NCI-H1417 treated with DMSO at 0.1 percent for 48 hours (cell line): ENCODE data around the gene KRAS.
A peak's percentile ranks its signal among the peaks of the same experiment; 100 is the strongest.
"Not testable (repeated sequence)": the region's sequence is repeated elsewhere in the genome, so short reads cannot be mapped to it uniquely, and the experiment has no call there.

Experiments used
- DNase-seq: peaks from one replicate; lab custom pipeline; 2025; lab: John Stamatoyannopoulos, UW

Gene KRAS

GRCh38 chr12:25250744-25251730 lies at the start of gene KRAS:
TSS of gene KRAS (minus strand) at chr12:25250929.
- peak; percentile 83 for DNase-seq

DNA sequence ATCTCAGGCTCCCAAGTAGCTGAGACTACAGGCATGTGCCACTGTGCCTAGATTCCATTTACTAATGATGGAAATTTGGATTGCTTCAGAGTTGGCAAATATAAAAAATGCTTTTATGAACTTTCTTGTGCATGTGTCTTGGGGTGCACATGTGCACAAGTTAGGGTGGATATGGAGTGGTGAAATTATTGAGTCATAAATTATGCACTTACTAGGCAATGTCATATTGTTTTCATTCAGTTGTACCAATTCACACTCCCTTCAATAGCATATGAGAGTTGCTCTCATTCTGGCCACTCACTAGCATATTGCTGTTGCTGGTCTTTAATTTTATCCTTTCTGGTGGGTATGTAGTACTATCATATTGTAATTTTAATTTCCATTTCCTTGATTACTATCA lies 45.7 kb upstream of the KRAS start:
- no peak for DNase-seq

DNA sequence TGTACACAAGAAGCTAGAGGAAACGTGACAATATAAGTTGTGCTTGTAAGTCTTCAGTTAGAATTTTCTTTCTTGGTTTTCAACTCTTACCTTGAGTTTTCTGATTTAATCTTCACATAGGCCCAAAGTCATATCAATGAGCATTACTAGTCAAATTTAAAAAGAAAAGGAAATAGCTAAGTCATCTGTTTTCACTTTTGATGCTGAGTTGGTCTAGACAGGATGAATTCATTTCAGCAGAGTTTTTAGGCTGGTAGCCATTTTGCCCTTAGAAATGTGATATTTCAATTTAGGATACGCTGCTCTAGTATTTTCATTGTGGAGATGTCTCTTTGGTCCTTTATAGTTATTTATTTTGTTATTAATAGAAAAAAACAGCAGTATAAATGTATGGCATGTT lies 44.6 kb upstream of the KRAS start:
- DNase-seq: no peak

DNA sequence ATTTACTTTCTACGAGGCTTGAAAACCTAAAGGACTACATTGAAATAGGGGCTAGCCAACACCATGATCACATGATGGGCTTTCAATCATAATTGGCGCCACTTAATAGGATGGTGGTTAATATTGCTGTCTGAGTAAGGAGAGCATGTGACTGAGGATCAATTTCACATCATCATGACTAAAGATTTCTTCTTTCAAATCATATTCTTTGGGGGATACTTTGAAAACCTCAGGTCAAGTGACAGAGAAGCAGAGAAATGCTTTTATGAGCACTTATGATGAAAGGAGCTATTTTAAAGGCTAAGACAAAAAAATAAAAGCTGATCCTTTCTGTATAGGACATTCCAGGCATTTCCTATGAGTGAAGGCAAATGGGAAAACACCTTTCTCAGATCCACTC lies 42.9 kb upstream of the KRAS start:
- DNase-seq: no peak

DNA sequence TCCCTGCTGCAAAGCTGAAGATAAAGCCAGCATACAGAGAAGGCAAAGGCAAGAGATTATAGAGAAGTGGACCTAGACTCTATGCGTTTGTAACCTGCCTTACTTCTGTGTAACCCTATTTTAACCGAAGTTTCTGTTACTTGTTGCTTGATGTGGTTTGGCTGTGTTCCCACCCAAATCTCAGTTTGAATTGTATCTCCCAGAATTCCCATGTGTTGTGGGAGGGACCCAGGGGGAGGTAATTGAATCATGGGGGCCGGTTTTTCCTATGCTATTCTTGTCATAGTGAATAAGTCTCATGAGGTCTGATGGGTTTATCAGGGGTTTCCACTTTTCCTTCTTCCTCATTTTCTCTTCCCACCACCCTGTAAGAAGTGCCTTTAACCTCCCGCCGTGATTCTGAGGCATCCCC lies 42.1 kb upstream of the KRAS start:
- DNase-seq: not testable (repeated sequence)

GRCh38 chr12:25287610-25288009 lies 36.9 kb upstream of the KRAS start:
- no peak for DNase-seq

DNA sequence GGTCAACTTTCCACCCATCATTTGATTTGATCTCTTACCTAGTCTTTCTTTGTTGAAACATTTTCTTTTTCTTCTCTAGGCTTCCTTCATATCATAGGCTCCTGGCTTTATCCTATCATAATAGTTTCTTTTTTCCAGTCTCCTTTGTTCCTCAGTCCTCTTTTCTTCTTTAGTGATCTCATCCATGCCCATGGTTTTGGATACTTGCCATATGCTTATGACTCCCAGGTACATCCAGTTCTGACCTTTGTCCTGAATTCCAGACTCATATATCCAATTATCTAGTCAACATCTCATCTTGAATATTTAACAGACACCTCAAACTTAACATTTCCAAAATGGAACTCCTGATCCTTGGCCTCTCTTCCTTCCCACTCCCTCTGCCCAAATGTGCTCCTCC lies 36.1 kb upstream of the KRAS start:
- no peak for DNase-seq

- no peak for DNase-seq
Measured at GRCh38 chr12:25284024-25284423, 33.3 kb upstream of the KRAS start.

GRCh38 chr12:25283006-25283405 lies 32.3 kb upstream of the KRAS start:
- DNase-seq: no peak

DNA sequence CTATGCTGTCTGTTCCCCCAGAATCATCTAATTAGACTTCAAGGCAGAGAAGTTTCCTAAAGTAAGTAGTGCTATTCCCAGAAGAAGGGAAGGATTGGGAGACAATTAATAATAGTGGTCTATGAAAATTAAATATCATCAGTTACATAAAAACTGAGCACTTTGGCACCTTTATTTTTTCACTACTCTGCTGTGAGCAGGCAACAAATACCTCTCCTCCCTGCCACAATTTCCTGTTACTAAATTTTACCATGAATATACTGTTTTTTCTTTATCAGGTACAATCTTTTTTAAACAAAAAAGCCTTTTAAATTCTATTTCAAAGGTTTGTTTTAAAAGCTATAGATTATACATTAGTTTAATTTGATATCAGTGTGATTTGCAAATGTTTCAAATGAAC lies 29.4 kb upstream of the KRAS start:
- no peak for DNase-seq

DNA sequence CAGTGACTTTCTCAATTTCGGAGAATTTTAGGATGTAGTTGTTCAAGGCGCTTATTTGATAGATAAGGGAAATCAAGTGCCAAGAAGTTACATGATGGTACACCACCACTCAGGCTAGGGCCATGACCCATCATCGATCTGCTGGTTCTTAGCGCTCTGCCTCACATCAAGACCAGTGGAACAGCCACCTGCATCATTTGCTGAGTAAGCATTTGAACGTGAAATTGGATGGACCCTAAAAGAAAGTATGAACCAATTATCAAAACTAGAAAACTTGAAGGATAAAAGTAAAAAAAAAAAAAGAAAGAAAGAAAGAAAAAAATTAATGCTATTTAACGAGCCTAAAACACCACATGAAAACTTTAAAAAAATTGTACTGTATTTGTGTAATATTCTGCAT lies 27.5 kb upstream of the KRAS start:
- DNase-seq: no peak

- DNase-seq: no peak
Measured at GRCh38 chr12:25276199-25276937, 25.6 kb upstream of the KRAS start.

DNA sequence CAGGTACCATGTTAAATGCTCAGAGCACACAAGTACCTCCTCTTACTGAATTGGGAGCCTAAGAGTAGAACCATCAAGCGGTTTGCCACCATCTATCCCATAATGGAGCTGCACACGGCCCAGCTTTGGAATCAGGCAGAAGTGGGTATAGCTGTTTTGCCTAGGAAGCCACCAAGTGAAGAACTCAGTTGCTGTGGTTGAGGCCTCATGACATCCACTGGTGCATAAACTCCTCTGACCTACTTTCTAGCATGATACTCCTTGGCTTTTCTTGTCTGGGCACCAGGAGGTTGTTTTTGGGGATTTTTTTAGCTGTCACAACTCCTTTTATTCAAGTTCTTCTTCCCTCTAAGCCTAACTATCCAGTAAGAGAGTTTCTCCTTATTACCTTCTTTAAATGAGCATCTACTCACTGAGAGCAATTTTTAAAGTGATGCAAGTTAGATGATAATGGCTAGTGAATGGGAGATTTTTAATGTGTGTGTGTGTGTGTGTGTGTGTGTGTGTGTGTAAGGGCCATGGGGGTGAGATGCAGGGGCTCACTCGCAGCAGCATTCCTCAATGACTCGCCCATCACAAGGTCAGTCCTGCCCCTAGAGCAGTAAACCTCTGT lies 20.9 kb upstream of the KRAS start:
- DNase-seq: no peak

DNA sequence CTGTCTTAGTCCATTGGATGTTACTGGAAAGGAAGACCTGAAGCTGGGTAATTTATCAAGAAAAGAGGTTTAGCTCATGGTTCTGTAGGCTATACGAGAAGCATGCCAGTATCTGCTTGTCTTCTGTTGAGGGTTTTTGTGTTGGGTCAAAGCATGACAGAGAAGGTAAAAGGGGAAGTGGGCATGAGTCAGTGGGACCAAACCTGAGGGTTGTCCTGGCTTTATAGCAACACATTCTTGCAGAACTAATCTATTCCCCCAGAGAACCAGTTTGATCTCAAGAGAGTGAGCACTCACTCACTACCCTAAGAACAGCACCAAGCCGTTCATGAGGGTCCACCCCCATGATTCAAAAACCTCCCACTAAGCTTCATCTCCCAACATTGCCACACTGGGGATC lies 19.0 kb upstream of the KRAS start:
- DNase-seq: no peak

GRCh38 chr12:25266497-25266896 lies 15.8 kb upstream of the KRAS start:
- DNase-seq: no peak

DNA sequence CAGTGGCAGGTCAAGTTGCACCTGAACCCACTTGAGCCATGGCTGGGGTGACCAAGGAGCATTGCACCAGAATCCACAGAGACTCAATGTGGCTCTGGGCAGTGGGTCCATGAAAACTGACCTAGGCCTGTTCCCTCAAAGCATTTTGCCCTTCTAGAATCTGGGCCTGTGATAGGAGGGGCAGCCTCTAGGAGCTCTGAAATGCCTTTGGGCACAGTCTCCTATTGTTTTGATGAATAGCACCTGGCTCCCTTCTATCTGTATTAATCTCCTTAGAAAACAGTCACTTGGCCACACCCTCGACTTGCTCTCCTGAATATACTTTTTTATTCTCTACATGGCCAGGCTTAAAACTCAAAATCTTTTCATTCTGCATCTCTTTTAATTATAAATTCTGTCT lies 14.1 kb upstream of the KRAS start:
- no peak for DNase-seq

- DNase-seq: no peak
Measured at GRCh38 chr12:25264114-25264513, 13.4 kb upstream of the KRAS start.

DNA sequence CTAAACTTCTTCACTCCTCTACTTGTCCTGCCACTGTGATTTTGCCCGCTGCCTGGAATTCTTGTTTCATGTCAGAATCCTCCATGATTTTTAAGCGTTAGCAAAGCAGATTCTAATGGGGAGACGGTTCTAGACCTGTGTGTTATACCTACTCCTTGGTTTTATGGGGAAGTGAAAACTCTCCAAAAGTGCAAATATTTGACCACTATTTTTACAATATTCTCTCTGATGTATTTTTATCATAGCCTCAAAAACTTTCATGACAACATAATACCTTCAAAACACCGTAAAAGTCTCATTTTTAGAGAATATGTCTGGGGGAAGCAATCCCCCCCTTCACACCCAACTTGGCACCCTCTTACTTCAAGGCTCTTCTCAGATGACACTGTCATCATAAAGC lies 12.9 kb upstream of the KRAS start:
- no peak for DNase-seq

DNA sequence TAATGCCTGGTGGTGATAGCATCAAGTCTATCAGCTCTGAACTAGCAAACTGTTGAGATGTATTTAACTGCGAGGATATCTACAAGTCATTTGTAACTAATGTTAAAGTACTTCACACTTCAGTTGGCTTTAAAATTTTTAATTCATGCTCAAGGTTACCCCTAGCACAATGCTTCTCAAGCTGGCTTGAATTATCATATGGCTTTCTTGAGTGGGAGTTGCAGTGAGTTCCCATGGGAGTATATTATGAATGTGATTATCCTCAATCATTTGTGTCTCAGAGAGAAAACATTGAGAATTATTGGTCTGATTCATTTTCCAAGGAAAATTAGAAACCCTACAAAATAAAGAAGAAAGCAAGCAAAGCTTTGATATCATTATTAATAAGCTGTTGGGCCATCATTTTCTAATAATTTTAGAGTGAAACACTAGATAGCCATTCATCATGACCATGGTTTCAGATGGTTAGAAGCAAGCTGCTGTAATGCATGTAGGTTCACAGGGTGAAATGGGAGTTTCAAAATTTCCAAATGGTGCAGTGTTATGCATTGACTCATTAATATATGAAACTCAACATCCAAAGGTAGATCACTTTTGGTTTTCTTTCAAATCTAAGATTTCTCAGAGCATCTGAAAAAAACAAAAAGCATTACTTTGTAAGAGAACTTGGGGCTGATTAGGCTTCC lies 11.8 kb upstream of the KRAS start:
- no peak for DNase-seq

- no peak for DNase-seq
Measured at GRCh38 chr12:25257590-25258324, 7.0 kb upstream of the KRAS start.

DNA sequence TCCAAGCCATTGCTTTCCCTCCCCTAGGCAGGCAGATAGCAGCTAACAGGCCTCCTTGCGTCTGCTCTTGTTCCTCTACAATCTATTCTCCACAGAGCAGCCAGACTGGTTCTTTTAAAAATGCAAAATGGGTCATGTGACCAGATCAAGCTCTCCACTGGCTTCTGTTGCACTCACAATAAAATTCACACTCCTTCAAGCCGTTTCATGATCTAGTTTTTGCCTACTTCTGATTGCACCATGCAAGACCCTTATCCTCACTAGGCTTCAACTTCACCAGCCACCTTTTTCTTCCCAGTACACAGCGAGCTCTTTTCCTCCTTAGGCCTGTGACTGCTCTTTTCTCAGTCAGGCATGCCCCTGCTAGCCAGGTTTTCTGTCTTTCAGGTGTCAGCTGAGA lies 6.1 kb upstream of the KRAS start:
- no peak for DNase-seq

DNA sequence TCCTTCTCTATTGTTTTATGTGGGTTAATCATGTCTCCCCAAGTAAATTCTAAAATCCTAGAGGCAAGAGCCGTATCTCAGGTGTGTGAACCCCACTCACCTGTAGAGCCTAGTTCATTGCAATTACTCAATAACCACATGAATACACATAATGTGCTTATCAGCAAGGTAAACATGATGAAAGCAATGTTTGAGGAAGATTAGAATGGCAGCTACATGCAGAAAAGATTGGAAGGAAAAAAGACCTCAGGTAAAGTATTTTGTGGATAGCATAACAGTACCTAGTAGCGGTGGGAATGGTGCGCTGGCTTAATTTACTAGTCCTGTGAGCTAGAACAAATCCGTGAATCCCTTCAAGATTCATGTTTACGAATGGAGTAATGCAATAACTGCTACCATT lies 5.3 kb upstream of the KRAS start:
- no peak for DNase-seq
